MCF 10A (cell line): ENCODE measurements around the gene SLC6A4. TPM values are rescaled to one million over a fixed set of nuclear protein-coding genes. Genes with fewer than 3 reads are reported as not detected.

Experiments used
- BruUV-seq: library from RNA; stranded (reverse); fragments of 400-500 nt; replicated peaks from 2 replicates; lab custom pipeline; 2021; lab: Mats Ljungman, UMichigan
- CTCF ChIA-PET: fragments of 300-600 bp; sonication (Branson Sonifier 250); formaldehyde crosslinking; extraction: SDS; loops from one replicate; lab custom pipeline; 2021; ENCODE audit warnings: antibody characterized with exemption, inconsistent platforms; lab: Yijun Ruan, JAX
- POLR2A ChIA-PET: fragments of 300-600, 350-650 bp; sonication (Branson Sonifier 250); formaldehyde crosslinking; extraction: SDS; loops from one replicate; lab custom pipeline; 2020; ENCODE audit warnings: antibody characterized with exemption, inconsistent platforms; lab: Yijun Ruan, JAX
- DNase-seq: peaks from one replicate; pipeline ENCODE4 v3.0.0-alpha.2; 2018; ENCODE audit not compliant: unreplicated experiment
- H3K27ac Mint-ChIP-seq: one replicate; pipeline ENCODE4 v1.8.0; 2022; ENCODE audit warnings: mild to moderate bottlenecking, low read depth, mixed read lengths; ENCODE audit not compliant: unreplicated experiment
- H3K27me3 Mint-ChIP-seq: one replicate; pipeline ENCODE4 v1.8.0; 2022; ENCODE audit warnings: mixed read lengths; ENCODE audit not compliant: insufficient read depth, unreplicated experiment
- H3K36me3 Mint-ChIP-seq: one replicate; pipeline ENCODE4 v1.8.0; 2022; ENCODE audit warnings: mild to moderate bottlenecking, moderate library complexity, mixed read lengths; ENCODE audit not compliant: insufficient read depth, unreplicated experiment
- H3K4me1 Mint-ChIP-seq: one replicate; pipeline ENCODE4 v1.8.0; 2022; ENCODE audit warnings: mixed read lengths; ENCODE audit not compliant: insufficient read depth, unreplicated experiment
- H3K4me3 Mint-ChIP-seq: one replicate; pipeline ENCODE4 v1.8.0; 2022; ENCODE audit warnings: mild to moderate bottlenecking, moderate library complexity, mixed read lengths; ENCODE audit not compliant: unreplicated experiment
- H3K9me3 Mint-ChIP-seq: one replicate; pipeline ENCODE4 v1.8.0; 2022; ENCODE audit warnings: mixed read lengths; ENCODE audit not compliant: unreplicated experiment
- intact Hi-C: fragments of 100-400 bp; cut with micrococcal nuclease; formaldehyde crosslinking; loops from 2 replicates; pipeline ENCODE4 v1.14.1; 2022
- total RNA-seq: library from RNA; stranded (reverse); gene quantifications from 2 replicates; pipeline ENCODE4 v1.2.3, GENCODE V29; 2022
- TF ChIP-seq, protein P1 (sequence below): fragments of 200-600 bp; IDR thresholded peaks from one replicate; pipeline ENCODE4 v1.8.0; 2022; ENCODE audit warnings: antibody characterized with exemption, mild to moderate bottlenecking; ENCODE audit not compliant: unreplicated experiment

SLC6A4 gene
- total RNA-seq, 1 experiment from 2014 or later, result not detected

DNA sequence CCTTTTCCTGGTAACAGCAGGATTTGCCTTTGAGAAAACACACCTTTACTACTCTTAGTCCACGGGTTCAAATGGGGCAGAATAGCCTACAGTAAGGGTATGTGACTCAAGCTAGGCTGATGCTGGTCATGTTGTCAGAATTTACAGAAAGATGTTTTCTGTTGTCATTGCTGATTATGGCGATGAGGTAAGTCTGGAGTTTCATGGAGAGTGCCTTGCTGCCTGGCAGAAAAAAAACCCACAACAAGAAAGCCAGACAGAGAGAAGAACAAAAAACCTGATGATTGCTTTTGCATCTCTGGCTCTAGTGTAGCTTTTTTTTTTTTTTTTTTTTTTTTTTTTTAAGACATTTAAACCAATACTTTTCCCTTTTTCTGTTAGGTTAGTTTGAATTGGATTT, 47.9 kb downstream of the SLC6A4 start:
- peaks cover 62% of the 10 kb centered on the region for H3K36me3 Mint-ChIP-seq
- H3K4me1 Mint-ChIP-seq, result no peaks in the 10 kb centered on the region
- intact Hi-C loops, result no loop called here
- ChIA-PET CTCF (interaction anchor here (1.1 kb wide), 2 partner anchors 63 to 68 kb away, joined by 3 to 4 read pairs; no protein-coding TSS in a partner anchor), POLR2A (interaction anchor here (0.8 to 1.3 kb wide), 3 partner anchors 15 to 104 kb away, joined by 3 to 6 read pairs (median 3); partner anchors contain the start of gene BLMH)
- H3K27me3 Mint-ChIP-seq, result no peaks in the 10 kb centered on the region
- TF ChIP-seq, protein P1, sequence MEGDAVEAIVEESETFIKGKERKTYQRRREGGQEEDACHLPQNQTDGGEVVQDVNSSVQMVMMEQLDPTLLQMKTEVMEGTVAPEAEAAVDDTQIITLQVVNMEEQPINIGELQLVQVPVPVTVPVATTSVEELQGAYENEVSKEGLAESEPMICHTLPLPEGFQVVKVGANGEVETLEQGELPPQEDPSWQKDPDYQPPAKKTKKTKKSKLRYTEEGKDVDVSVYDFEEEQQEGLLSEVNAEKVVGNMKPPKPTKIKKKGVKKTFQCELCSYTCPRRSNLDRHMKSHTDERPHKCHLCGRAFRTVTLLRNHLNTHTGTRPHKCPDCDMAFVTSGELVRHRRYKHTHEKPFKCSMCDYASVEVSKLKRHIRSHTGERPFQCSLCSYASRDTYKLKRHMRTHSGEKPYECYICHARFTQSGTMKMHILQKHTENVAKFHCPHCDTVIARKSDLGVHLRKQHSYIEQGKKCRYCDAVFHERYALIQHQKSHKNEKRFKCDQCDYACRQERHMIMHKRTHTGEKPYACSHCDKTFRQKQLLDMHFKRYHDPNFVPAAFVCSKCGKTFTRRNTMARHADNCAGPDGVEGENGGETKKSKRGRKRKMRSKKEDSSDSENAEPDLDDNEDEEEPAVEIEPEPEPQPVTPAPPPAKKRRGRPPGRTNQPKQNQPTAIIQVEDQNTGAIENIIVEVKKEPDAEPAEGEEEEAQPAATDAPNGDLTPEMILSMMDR, result no peak
- no peaks in the 10 kb centered on the region for H3K9me3 Mint-ChIP-seq
- DNase-seq, result no peak
- H3K4me3 Mint-ChIP-seq, result no peak overlapping the region
- no peak overlapping the region for H3K27ac Mint-ChIP-seq
- no TSS peak for BruUV-seq

DNA sequence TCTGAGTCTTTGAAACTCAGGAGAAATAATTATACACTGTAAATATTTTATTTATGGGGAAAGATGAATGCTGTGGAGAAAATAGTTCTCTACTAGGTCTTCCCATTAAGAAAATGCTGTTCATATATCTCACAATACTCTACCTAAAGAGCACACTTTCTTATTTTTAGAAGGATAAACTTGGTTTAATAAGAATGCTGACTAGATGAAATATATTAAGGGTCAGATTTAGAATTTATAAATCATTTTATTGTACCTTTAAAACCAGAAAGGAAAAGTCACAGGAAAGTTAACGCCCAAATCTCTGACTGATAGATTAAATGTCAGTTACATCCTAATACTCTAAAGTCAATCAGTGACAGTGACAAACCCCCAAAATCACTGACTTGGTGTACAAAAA, 48.7 kb downstream of the SLC6A4 start:
- DNase-seq, result no peak
- CTCF ChIA-PET, result no interaction called here
- H3K4me1 Mint-ChIP-seq, result no peaks in the 10 kb centered on the region
- intact Hi-C loops, result no loop called here
- POLR2A ChIA-PET, result interaction anchor here (0.8 kb wide), 1 partner anchor 105 kb away, joined by 3 read pairs; the partner anchor contains the start of gene BLMH
- H3K36me3 Mint-ChIP-seq, result peaks cover 69% of the 10 kb centered on the region
- TF ChIP-seq, protein P1, result no peak
- no peak overlapping the region for H3K4me3 Mint-ChIP-seq
- no peak overlapping the region for H3K27ac Mint-ChIP-seq
- BruUV-seq, result no TSS peak
- H3K9me3 Mint-ChIP-seq, result no peaks in the 10 kb centered on the region
- no peaks in the 10 kb centered on the region for H3K27me3 Mint-ChIP-seq

DNA sequence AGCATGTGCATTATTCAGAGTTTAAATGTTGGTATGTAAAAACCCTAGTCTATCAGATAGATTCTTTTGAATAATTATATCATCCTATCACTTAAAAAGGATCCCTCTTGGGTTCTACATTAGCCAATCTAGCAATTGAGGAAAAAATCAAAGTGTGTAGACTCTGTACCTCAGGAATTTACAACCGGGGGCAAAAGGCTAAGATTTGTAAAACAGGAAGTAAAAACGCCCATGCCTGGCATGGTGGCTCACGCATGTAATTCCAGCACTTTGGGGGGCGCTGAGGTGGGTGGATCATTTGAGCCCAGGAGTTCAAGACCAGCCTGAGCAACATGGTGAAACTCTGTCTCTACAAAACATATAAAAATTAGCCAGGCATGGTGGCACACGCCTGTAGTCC, 58.6 kb downstream of the SLC6A4 start:
- intact Hi-C loops, result no loop called here
- ChIA-PET POLR2A (interaction anchor here (0.7 kb wide), 1 partner anchor 59 kb away, joined by 3 read pairs; no protein-coding TSS in a partner anchor), CTCF (no interaction called here)
- no peak for DNase-seq
- peaks cover 3% of the 10 kb centered on the region for H3K4me1 Mint-ChIP-seq
- peaks cover 94% of the 10 kb centered on the region for H3K36me3 Mint-ChIP-seq
- peak overlapping the region; percentile 20 for H3K27ac Mint-ChIP-seq
- TF ChIP-seq, protein P1, result no peak
- H3K4me3 Mint-ChIP-seq, result no peak overlapping the region
- no peaks in the 10 kb centered on the region for H3K27me3 Mint-ChIP-seq
- H3K9me3 Mint-ChIP-seq, result no peaks in the 10 kb centered on the region
- no TSS peak for BruUV-seq

DNA sequence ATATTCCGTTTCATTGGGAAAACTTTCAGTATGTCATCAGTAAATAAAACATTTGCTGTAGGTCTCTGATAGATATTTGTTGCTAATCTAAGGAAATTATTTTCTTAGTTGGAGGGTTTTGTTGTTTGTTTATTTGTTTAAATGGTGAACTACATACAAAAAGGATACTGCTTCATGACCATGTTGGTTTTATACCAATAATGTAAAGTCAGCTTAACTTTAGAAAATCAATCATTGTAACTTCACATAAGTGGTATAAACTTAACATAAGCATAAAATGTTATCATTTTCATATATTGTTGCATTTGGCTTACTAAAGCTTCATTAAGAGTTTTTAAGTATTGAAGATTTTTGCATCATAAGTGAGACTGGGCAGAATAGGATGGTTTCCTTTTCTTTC, 60.9 kb downstream of the SLC6A4 start:
- no peak overlapping the region for H3K27ac Mint-ChIP-seq
- intact Hi-C loops, result no loop called here
- no TSS peak for BruUV-seq
- ChIA-PET CTCF (interaction anchor here (0.9 kb wide), 1 partner anchor 9 kb away, joined by 3 read pairs; no protein-coding TSS in a partner anchor), POLR2A (interaction anchor here (0.6 to 1.0 kb wide), 3 partner anchors 11 to 880 kb away, joined by 3 read pairs; no protein-coding TSS in a partner anchor)
- TF ChIP-seq, protein P1, result no peak
- no peak overlapping the region for H3K4me3 Mint-ChIP-seq
- H3K4me1 Mint-ChIP-seq, result peaks cover 5% of the 10 kb centered on the region
- H3K36me3 Mint-ChIP-seq, result peaks cover 78% of the 10 kb centered on the region
- DNase-seq, result no peak
- H3K27me3 Mint-ChIP-seq, result no peaks in the 10 kb centered on the region
- no peaks in the 10 kb centered on the region for H3K9me3 Mint-ChIP-seq
